Transverse colon (tissue), 4 donors: ENCODE measurements around the gene OSGIN1.

Source experiments
- CTCF ChIP-seq, 5 experiments: fragments of 200-600 bp in 3 of 5; fragments of 450-650 bp in 2 of 5; sonication (generic) in 3 of 5; IDR thresholded peaks; 1 replicate in 2 of 5; 2 replicates in 3 of 5; pipeline ENCODE4 v1.5.1; 2016 to 2017; ENCODE audit warnings: antibody characterized with exemption in 5 of 5, inconsistent platforms in 3 of 5, mild to moderate bottlenecking in 2 of 5, moderate library complexity in 1 of 5
- EP300 ChIP-seq: sonication (generic); formaldehyde crosslinking; IDR thresholded peaks from one replicate; pipeline ENCODE4 v1.6.1; 2017; ENCODE audit warnings: antibody characterized with exemption, low read depth
- POLR2A ChIP-seq: fragments of 450-650 bp; IDR thresholded peaks from one replicate; pipeline ENCODE4 v1.6.1; 2016; ENCODE audit warnings: antibody characterized with exemption, mild to moderate bottlenecking, moderate library complexity
- POLR2AphosphoS5 ChIP-seq, 3 donors: sonication (generic); formaldehyde crosslinking; IDR thresholded peaks; one replicate each; pipeline ENCODE4 v1.6.1; 2016; ENCODE audit warnings: antibody characterized with exemption in 3 of 3

GRCh38 chr16:83939266-83939855 is 13.7 kb upstream of the OSGIN1 start:
- TF ChIP-seq CTCF (IDR thresholded peaks at IDR 0.05) (no peak), POLR2AphosphoS5 (IDR thresholded peaks at IDR 0.05) (no peak), EP300 (no peak), POLR2A (no peak)
